ENCODE measurements around the gene PTGDS. TPM values are rescaled to one million over a fixed set of nuclear protein-coding genes. Genes with fewer than 3 reads are reported as not detected.

The PTGDS gene
- total RNA-seq, 1 experiment from 2014 or later: 2.2 TPM

DNA sequence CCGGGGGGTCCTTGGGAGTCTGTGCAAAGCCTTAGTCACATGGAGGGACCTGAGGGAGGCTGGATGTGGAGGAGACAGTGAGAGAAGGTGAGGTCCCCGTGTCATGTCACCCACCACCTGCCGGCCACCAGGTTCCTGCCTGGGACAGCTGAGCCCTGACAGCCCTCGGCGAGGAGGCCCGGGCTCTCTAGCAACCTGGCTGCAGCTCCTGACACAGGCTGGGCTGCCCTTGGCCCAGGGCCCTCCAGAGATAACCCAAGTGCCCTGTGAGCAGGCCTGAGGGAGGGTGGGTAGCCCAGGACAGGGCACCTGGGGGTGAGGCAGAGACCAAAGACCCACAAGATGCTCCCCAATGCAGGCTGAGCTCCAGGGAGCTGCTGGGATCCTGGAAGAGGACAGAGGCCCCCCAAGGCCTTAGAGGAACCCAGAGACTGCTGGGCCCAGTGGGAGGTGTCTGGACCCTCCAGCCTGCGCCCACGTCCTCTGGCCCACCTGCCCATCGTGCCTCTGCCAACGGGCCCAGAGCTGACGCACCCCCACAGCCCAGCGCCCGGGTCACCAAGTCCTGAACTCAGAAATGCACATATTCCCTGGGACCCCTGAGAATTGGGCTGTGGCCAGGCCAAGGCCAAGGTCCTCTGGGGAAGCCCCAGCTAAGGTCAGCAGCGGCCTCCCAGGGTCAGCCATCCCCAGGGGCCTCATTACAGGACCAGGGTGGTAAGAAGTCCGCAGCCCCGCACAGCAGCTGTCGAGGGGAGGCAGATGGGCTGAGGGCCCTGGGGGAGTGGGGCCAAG is 8.8 kb upstream of the PTGDS start:
- Mint-ChIP-seq H3K4me3 (no peak overlapping the region), H3K27me3 (ENCODE audit: low read depth) (no peaks in the 10 kb centered on the region), H3K4me1 (peaks cover 10% of the 10 kb centered on the region), H3K36me3 (no peaks in the 10 kb centered on the region), H3K9me3 (no peaks in the 10 kb centered on the region), H3K27ac (no peak overlapping the region)
- TF ChIP-seq, protein P1, sequence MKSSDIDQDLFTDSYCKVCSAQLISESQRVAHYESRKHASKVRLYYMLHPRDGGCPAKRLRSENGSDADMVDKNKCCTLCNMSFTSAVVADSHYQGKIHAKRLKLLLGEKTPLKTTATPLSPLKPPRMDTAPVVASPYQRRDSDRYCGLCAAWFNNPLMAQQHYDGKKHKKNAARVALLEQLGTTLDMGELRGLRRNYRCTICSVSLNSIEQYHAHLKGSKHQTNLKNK (CRISPR knock-in tag; IDR thresholded peaks at IDR 0.05): no peak
- no peak for TF ChIP-seq NR3C1 (CRISPR knock-in tag; conservative IDR thresholded peaks at IDR 0.05; ENCODE audit: low read depth)
- TF ChIP-seq, protein P2, sequence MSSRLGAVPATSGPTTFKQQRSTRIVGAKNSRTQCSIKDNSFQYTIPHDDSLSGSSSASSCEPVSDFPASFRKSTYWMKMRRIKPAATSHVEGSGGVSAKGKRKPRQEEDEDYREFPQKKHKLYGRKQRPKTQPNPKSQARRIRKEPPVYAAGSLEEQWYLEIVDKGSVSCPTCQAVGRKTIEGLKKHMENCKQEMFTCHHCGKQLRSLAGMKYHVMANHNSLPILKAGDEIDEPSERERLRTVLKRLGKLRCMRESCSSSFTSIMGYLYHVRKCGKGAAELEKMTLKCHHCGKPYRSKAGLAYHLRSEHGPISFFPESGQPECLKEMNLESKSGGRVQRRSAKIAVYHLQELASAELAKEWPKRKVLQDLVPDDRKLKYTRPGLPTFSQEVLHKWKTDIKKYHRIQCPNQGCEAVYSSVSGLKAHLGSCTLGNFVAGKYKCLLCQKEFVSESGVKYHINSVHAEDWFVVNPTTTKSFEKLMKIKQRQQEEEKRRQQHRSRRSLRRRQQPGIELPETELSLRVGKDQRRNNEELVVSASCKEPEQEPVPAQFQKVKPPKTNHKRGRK (CRISPR knock-in tag; IDR thresholded peaks at IDR 0.05; ENCODE audit: borderline replicate concordance): no peak
- TF ChIP-seq FOXJ3 (CRISPR knock-in tag; IDR thresholded peaks at IDR 0.05; ENCODE audit: borderline replicate concordance): no peak
- no peak for TF ChIP-seq CREB1 (CRISPR knock-in tag; IDR thresholded peaks at IDR 0.05)
- no peak for TF ChIP-seq GTF2I (CRISPR knock-in tag; conservative IDR thresholded peaks at IDR 0.05)
- no peak for TF ChIP-seq ZNF263 (CRISPR knock-in tag; IDR thresholded peaks at IDR 0.05; ENCODE audit: low read depth)
- no peak for TF ChIP-seq ESRRA (CRISPR knock-in tag; IDR thresholded peaks at IDR 0.05; ENCODE audit: borderline replicate concordance)
- TF ChIP-seq, protein P3, sequence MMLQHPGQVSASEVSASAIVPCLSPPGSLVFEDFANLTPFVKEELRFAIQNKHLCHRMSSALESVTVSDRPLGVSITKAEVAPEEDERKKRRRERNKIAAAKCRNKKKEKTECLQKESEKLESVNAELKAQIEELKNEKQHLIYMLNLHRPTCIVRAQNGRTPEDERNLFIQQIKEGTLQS (CRISPR knock-in tag; conservative IDR thresholded peaks at IDR 0.05): no peak
- TF ChIP-seq FOXK1 (CRISPR knock-in tag; IDR thresholded peaks at IDR 0.05): no peak
- TF ChIP-seq, protein P4, sequence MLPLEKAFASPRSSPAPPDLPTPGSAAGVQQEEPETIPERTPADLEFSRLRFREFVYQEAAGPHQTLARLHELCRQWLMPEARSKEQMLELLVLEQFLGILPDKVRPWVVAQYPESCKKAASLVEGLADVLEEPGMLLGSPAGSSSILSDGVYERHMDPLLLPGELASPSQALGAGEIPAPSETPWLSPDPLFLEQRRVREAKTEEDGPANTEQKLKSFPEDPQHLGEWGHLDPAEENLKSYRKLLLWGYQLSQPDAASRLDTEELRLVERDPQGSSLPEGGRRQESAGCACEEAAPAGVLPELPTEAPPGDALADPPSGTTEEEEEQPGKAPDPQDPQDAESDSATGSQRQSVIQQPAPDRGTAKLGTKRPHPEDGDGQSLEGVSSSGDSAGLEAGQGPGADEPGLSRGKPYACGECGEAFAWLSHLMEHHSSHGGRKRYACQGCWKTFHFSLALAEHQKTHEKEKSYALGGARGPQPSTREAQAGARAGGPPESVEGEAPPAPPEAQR (CRISPR knock-in tag; IDR thresholded peaks at IDR 0.05): no peak
- TF ChIP-seq FOXP1 (CRISPR knock-in tag; IDR thresholded peaks at IDR 0.05; ENCODE audit: borderline replicate concordance): no peak
- TF ChIP-seq, protein P5, sequence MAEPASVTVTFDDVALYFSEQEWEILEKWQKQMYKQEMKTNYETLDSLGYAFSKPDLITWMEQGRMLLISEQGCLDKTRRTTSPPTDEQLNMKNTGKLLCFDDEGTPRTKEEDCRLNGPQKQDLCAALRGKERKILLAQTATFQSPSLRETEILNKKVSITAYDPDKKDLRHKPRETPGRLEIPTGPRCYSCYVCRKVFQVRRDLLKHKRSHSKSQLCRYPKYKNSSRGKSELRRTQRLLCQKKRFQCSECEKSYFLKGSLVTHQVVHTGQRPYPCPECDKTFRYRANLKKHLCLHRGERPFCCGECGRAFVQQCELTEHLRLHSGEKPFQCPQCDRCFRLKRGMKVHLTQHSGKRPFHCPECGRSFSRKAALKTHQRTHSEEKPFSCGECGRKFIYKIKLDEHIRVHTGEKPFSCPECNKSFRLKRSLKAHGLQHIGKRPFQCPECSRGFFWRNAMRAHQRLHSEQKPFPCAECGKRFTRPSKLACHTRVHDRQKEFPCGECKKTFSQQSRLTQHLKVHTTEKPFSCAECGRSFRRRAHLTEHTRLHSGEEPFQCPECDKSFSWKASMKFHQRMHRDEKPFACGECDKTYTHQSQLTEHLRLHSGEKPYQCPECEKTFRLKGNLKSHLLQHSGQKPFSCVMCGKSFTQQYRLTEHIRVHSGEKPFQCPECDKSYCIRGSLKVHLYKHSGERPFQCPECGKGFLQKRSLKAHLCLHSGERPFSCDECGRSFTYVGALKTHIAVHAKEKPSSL (CRISPR knock-in tag; conservative IDR thresholded peaks at IDR 0.05): no peak
- TF ChIP-seq, protein P6, sequence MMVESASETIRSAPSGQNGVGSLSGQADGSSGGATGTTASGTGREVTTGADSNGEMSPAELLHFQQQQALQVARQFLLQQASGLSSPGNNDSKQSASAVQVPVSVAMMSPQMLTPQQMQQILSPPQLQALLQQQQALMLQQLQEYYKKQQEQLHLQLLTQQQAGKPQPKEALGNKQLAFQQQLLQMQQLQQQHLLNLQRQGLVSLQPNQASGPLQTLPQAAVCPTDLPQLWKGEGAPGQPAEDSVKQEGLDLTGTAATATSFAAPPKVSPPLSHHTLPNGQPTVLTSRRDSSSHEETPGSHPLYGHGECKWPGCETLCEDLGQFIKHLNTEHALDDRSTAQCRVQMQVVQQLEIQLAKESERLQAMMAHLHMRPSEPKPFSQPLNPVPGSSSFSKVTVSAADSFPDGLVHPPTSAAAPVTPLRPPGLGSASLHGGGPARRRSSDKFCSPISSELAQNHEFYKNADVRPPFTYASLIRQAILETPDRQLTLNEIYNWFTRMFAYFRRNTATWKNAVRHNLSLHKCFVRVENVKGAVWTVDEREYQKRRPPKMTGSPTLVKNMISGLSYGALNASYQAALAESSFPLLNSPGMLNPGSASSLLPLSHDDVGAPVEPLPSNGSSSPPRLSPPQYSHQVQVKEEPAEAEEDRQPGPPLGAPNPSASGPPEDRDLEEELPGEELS (CRISPR knock-in tag; IDR thresholded peaks at IDR 0.05): no peak
- TF ChIP-seq NFYB (CRISPR knock-in tag; conservative IDR thresholded peaks at IDR 0.05; ENCODE audit: low read depth): no peak
- TF ChIP-seq, protein P7, sequence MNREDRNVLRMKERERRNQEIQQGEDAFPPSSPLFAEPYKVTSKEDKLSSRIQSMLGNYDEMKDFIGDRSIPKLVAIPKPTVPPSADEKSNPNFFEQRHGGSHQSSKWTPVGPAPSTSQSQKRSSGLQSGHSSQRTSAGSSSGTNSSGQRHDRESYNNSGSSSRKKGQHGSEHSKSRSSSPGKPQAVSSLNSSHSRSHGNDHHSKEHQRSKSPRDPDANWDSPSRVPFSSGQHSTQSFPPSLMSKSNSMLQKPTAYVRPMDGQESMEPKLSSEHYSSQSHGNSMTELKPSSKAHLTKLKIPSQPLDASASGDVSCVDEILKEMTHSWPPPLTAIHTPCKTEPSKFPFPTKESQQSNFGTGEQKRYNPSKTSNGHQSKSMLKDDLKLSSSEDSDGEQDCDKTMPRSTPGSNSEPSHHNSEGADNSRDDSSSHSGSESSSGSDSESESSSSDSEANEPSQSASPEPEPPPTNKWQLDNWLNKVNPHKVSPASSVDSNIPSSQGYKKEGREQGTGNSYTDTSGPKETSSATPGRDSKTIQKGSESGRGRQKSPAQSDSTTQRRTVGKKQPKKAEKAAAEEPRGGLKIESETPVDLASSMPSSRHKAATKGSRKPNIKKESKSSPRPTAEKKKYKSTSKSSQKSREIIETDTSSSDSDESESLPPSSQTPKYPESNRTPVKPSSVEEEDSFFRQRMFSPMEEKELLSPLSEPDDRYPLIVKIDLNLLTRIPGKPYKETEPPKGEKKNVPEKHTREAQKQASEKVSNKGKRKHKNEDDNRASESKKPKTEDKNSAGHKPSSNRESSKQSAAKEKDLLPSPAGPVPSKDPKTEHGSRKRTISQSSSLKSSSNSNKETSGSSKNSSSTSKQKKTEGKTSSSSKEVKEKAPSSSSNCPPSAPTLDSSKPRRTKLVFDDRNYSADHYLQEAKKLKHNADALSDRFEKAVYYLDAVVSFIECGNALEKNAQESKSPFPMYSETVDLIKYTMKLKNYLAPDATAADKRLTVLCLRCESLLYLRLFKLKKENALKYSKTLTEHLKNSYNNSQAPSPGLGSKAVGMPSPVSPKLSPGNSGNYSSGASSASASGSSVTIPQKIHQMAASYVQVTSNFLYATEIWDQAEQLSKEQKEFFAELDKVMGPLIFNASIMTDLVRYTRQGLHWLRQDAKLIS (CRISPR knock-in tag; IDR thresholded peaks at IDR 0.05; ENCODE audit: borderline replicate concordance): no peak
- TF ChIP-seq ZNF121 (CRISPR knock-in tag; IDR thresholded peaks at IDR 0.05): no peak
- no peak for TF ChIP-seq CREM (CRISPR knock-in tag; IDR thresholded peaks at IDR 0.05)
- TF ChIP-seq OVOL2 (CRISPR knock-in tag; IDR thresholded peaks at IDR 0.05; ENCODE audit: borderline replicate concordance): no peak
- TF ChIP-seq HMGA2 (CRISPR knock-in tag; IDR thresholded peaks at IDR 0.05): no peak
- DNase-seq (ENCODE audit: low spot score) (no peak), ATAC-seq (no peak)
- ChIA-PET CTCF (interaction anchor here (0.6 to 4.5 kb wide), 5 partner anchors 10 to 99 kb away, joined by 3 to 19 read pairs (median 5); no protein-coding TSS in a partner anchor), POLR2A (interaction anchor here (0.6 kb wide), 1 partner anchor 408 kb away, joined by 5 read pairs; no protein-coding TSS in a partner anchor)
